Measurements from ENCODE around the gene EVA1A.

Gene EVA1A

DNA sequence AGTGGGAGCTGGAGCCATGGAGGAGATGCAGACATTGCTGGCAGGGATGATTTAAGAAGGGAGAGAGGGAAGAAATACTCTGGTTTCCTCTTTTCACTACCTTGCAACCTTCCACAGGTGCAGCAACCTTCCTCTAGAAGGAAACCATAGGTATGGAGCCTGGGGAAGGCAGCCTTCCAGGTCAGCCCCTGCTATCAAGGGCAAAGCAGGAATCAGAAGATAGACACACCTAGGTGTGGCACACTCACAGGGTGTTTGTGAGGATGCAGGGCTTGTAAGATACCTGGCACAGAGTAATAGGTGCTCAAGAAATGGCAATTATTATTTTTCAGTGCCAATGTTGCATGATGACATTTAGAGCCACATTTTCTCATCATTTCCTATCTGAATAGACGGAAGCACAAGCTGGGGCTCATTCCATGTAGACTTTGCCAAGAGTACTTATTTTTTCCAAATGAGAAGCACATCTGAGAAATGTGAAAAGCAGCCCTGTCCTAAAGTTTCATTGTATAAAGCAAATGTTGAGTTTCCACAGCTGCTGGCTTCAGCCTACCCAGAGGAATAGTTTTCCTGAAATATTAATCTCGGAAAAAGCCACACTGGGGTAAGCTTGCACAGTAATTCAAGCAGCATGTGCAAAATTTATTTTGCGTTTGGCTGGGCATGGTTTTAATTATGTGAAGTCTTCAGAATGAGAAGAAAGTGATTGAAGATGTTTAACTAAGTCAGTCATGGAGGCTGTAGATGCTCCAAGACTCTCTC lies 20.6 kb downstream of the EVA1A start:
- no peak for DNase-seq

GRCh38 chr2:75538521-75539490 lies 21.9 kb downstream of the EVA1A start:
- no peak for DNase-seq

- DNase-seq, result no peak
Observed at GRCh38 chr2:75537658-75538057, 23.1 kb downstream of the EVA1A start.

- DNase-seq, result no peak
Observed at GRCh38 chr2:75533135-75533534, 27.6 kb downstream of the EVA1A start.

- DNase-seq, result no peak
Observed at GRCh38 chr2:75532488-75532887, 28.3 kb downstream of the EVA1A start.

DNA sequence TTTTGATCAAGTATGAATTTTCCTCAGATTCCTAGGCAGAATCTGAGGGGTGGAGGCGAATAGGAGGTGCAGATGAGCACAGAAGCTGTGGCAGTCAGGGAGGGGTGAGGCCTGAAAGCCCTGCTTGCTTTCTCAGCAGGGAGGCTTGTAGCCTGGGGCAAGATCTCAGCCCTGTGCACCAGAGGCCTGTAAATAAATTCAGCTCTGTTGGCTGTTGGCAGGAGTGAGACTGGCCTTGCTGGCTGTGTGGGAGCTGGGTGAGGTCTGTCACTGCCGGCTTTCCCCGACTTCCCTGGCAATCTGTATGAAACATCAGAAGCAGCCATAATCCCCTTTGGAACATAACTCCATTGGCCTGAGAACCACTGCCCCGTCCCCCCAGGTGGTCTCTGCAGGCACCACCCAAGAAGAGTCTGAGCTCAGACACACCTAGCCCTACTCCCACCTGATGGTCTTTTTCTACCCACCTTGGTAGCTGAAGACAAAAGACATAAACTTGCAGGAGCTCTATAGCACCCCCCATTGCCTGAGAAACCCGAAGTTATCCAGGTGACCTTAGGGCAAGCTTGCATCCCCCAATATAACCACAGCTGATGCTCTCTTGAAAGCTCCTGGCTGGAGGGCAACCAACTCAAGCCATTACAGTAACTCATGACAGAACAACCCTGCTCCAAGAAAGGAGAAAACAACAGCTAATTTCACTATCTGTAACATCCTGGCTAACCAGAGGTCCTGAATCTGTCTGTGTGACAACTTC lies 32.3 kb downstream of the EVA1A start:
- DNase-seq, result no peak

- DNase-seq, result no peak
Observed at GRCh38 chr2:75527676-75528075, 33.1 kb downstream of the EVA1A start.

GRCh38 chr2:75526842-75527241 lies 33.9 kb downstream of the EVA1A start:
- no peak for DNase-seq

GRCh38 chr2:75525434-75526310 lies 35.1 kb downstream of the EVA1A start:
- DNase-seq, result no peak

- DNase-seq, result no peak
Observed at GRCh38 chr2:75524276-75524911, 36.3 kb downstream of the EVA1A start.

DNA sequence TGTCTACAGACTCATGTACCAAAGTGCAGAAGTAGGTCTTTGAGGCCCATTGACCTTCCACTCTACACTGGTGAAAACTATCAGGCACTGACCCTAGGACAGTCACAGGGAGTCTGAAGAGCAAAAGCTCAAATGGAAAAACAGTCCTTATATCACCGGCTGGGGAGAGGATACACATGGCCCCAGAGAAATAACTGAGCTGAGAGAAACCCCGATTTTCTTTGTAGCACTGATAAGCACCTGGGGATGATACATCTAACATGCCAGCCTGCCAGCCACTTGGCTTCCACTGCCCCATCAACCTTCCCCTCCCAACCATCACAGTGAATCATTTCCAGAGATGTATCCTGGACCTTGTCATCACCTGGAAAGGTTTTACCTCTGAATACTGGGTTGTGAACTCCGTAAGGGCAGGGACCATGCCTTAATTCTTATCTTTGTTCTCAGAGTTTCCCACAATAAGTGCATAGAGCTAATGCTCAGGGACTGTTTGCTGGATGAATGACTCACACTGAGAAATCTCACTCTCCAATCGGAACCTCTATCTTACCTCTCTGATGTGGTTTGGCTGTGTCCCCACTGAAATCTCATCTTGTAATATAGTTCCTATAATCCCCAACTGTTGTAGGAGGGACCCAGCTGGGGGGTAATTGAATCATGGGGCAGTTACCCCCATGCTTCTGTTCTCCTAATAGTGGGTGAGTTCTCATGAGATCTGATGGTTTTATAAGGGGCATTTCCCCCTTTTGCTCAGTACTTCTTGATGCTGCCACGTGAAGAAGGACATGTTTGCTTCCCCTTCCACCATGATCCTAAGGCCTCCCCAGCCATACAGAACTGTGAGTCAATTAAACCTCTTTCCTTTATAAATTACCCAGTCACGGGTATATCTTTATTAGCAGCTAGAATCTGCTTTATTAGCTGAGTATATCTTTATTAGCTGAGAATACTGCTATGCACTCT lies 37.1 kb downstream of the EVA1A start:
- no peak for DNase-seq

GRCh38 chr2:75522543-75523312 lies 38.0 kb downstream of the EVA1A start:
- no peak for DNase-seq

DNA sequence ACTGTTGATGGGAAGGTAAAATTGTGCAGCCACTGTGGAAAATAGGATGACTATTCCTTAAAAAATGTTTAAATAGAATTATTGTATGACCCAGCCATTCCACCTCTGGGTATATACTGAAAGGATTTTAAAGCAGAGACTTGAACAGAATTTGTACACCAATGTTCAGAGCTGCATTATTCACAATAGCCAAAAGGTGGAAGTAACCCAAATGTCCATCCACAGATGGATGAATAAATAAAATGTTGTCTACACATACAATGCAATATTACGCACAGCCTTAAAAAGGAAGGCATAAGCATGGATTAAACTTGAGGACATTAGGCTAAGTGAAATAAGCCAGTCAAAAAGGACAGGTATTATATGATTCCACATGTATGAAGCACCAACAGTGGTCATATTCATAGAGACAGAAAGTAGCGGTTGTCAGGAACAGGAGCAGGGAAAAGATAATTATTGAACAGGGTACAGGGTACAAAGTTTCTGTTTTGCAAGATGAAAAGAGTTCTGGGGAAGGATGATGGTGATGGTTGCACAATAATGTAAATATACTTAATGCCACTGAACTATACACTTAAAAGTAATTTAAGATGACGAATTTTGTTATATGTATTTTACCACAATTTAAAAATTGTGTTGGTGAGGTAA lies 39.4 kb downstream of the EVA1A start:
- DNase-seq, result no peak

DNA sequence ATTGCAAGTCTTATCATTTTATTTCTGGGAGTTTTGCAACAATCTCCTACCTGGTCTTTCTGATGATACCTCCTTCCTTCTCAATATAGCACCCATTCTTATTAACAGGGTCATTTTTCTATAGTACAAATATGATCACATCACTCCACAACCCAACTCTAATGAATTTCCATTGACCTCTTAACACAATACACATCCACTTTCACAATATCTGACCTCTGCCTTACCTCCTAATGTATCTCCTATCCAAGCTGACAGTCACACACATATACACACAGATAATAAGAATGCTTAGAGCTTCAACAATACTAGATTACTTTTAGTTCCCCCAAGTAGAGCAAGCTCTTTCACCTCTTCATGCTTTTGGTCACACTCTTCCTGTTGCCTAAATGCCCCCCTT lies 40.9 kb downstream of the EVA1A start:
- no peak for DNase-seq

DNA sequence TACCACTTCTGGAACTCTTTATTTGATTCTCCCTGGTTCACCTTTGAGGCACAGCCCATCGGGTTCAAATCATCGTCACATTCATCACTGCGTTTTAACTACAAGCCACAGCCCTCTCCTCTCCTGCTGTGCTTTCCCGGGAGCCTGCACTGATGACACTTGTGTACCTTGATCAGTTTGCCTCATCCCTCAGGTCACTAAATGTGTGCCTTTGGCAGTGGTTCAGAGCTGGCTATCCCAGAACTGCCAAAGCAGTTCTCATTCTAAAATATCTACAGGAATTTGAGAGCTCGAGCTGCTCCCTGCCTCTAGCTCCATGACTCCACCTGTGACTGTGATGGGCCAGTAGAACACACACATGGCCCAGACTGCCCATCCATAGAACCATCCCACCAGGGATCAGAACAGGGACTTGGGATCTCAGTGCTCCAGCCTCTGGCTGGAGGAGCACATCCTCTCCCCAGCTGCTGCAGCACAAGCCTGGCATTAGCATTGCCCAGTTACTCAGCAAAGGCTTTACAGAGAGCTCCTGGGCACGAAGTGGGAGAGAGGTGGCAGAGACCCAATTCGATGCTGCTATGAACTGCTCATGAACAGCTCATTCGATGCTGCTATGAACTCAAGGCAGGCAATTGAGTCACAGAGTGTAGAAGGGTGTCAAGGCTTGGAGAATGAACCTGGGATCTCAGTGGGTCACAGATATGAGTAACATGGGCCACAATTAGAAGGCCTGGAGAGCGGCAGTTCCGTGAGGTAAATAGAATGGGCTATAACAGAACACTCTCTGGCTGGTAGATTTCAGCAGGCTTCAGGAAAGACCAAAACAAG lies 41.9 kb downstream of the EVA1A start:
- no peak for DNase-seq

GRCh38 chr2:75517547-75518230 lies 43.0 kb downstream of the EVA1A start:
- DNase-seq, result no peak

All from activated CD4-positive, CD25-positive, alpha-beta regulatory T cell treated with anti-CD3 and anti-CD28 coated beads, Interleukin-2, amount 50 U/mL, for 72 hours (primary cell).